Sigmoid colon (tissue), 4 donors: Measurements from ENCODE around the gene CST1.
"Not testable (repeated sequence)": the region's sequence is repeated elsewhere in the genome, so short reads cannot be mapped to it uniquely, and the experiment has no call there.

Experiments
- POLR2A ChIP-seq, 2 donors: fragments of 450-650 bp; IDR thresholded peaks; one replicate each; pipeline ENCODE4 v1.6.1; 2016; ENCODE audit warnings: antibody characterized with exemption in 2 of 2, mild to moderate bottlenecking in 2 of 2, moderate library complexity in 2 of 2
- POLR2AphosphoS5 ChIP-seq, 4 donors: sonication (generic); formaldehyde crosslinking; IDR thresholded peaks; one replicate each; pipeline ENCODE4 v1.6.1; 2017; ENCODE audit warnings: antibody characterized with exemption in 4 of 4
- TF ChIP-seq, protein P1 (sequence below), 4 experiments: fragments of 450-650 bp in 3 of 4; fragments of 200-600 bp in 1 of 4; IDR thresholded peaks; one replicate each; pipeline ENCODE4 v1.5.1; 2016 to 2019; ENCODE audit warnings: antibody characterized with exemption in 4 of 4, mild to moderate bottlenecking in 3 of 4, moderate library complexity in 2 of 4

DNA sequence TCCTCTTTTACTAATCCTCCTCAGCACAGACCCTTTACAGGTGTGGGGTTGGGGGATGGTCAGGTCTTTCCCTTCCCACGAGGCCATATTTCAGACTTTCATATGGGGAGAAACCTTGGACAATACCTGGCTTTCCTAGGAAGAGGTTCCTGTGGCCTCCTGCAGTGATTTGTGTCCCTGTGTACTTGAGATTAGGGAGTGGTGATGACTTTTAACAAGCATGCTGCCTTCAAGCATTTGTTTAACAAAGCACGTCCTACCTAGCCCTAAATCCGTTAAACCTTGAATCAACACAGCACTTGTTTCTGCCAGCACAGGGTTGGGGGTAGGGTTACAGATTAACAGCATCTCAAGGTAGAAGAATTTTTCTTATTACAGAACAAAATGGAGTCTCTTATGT lies 6.1 kb upstream of the CST1 start:
- TF ChIP-seq, protein P1, sequence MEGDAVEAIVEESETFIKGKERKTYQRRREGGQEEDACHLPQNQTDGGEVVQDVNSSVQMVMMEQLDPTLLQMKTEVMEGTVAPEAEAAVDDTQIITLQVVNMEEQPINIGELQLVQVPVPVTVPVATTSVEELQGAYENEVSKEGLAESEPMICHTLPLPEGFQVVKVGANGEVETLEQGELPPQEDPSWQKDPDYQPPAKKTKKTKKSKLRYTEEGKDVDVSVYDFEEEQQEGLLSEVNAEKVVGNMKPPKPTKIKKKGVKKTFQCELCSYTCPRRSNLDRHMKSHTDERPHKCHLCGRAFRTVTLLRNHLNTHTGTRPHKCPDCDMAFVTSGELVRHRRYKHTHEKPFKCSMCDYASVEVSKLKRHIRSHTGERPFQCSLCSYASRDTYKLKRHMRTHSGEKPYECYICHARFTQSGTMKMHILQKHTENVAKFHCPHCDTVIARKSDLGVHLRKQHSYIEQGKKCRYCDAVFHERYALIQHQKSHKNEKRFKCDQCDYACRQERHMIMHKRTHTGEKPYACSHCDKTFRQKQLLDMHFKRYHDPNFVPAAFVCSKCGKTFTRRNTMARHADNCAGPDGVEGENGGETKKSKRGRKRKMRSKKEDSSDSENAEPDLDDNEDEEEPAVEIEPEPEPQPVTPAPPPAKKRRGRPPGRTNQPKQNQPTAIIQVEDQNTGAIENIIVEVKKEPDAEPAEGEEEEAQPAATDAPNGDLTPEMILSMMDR (IDR thresholded peaks at IDR 0.05): not testable (repeated sequence)
- not testable (repeated sequence) for TF ChIP-seq POLR2AphosphoS5, POLR2A (IDR thresholded peaks at IDR 0.05)
